HG03521 (cell line): ENCODE measurements around the gene CZIB.
A peak's percentile ranks its signal among the peaks of the same experiment; 100 is the strongest.

Source experiments
- ATAC-seq: cut with Tn5 transposase; IDR thresholded peaks from one replicate; pipeline ENCODE4 v1.9.1; 2021; ENCODE audit warnings: mild to moderate bottlenecking, moderate library complexity; ENCODE audit not compliant: unreplicated experiment

The CZIB gene

GRCh38 chr1:53220171-53220961 lies at the start of gene CZIB:
Gene CZIB (minus strand): TSS chr1:53220634. CDS start chr1:53220575, 59 bp downstream.
- ATAC-seq = peak; percentile 85

GRCh38 chr1:53270107-53270506 lies 49.7 kb upstream of the CZIB start:
- no peak for ATAC-seq

GRCh38 chr1:53267761-53268160 lies 47.3 kb upstream of the CZIB start:
- no peak for ATAC-seq

- no peak for ATAC-seq
Observed at GRCh38 chr1:53266038-53266437, 45.6 kb upstream of the CZIB start.

- no peak for ATAC-seq
Observed at GRCh38 chr1:53265581-53265980, 45.1 kb upstream of the CZIB start.

- ATAC-seq = no peak
Observed at GRCh38 chr1:53264048-53264447, 43.6 kb upstream of the CZIB start.

GRCh38 chr1:53262000-53262399 lies 41.6 kb upstream of the CZIB start:
- no peak for ATAC-seq

GRCh38 chr1:53260631-53261247 lies 40.3 kb upstream of the CZIB start:
- ATAC-seq = no peak

GRCh38 chr1:53259932-53260331 lies 39.5 kb upstream of the CZIB start:
- ATAC-seq = no peak

- no peak for ATAC-seq
Observed at GRCh38 chr1:53258216-53258615, 37.8 kb upstream of the CZIB start.

GRCh38 chr1:53257454-53258081 lies 37.1 kb upstream of the CZIB start:
- ATAC-seq = no peak

- no peak for ATAC-seq
Observed at GRCh38 chr1:53256511-53257453, 36.3 kb upstream of the CZIB start.

GRCh38 chr1:53255031-53255430 lies 34.6 kb upstream of the CZIB start:
- ATAC-seq = no peak

GRCh38 chr1:53254011-53254640 lies 33.7 kb upstream of the CZIB start:
- no peak for ATAC-seq

GRCh38 chr1:53250325-53250724 lies 29.9 kb upstream of the CZIB start:
- no peak for ATAC-seq

- ATAC-seq = no peak
Observed at GRCh38 chr1:53249706-53250105, 29.3 kb upstream of the CZIB start.

GRCh38 chr1:53246261-53247134 lies 26.1 kb upstream of the CZIB start:
- no peak for ATAC-seq

- no peak for ATAC-seq
Observed at GRCh38 chr1:53244141-53244540, 23.7 kb upstream of the CZIB start.

- no peak for ATAC-seq
Observed at GRCh38 chr1:53242381-53242780, 21.9 kb upstream of the CZIB start.

- no peak for ATAC-seq
Observed at GRCh38 chr1:53241828-53242227, 21.4 kb upstream of the CZIB start.
